Muscle of leg (tissue), 11 donors: ENCODE results near the gene DYRK3. TPM values are rescaled to one million over a fixed set of nuclear protein-coding genes. Genes with fewer than 3 reads are reported as not detected.
A peak's percentile ranks its signal among the peaks of the same experiment; 100 is the strongest.

Source experiments
- DNase-seq: peaks from one replicate; pipeline ENCODE4 v3.0.0; 2013
- H3K27ac ChIP-seq: one replicate; pipeline ENCODE4 v1.5.1; 2013; ENCODE audit warnings: mild to moderate bottlenecking, low read length, control low read depth
- H3K27me3 ChIP-seq: one replicate; pipeline ENCODE4 v1.6.1; 2013; ENCODE audit warnings: low read length; ENCODE audit not compliant: control insufficient read depth, insufficient read depth
- H3K36me3 ChIP-seq: one replicate; pipeline ENCODE4 v1.6.1; 2013; ENCODE audit warnings: low read length; ENCODE audit not compliant: control insufficient read depth, insufficient read depth
- H3K4me1 ChIP-seq: one replicate; pipeline ENCODE4 v1.6.1; 2013; ENCODE audit warnings: low read length; ENCODE audit not compliant: control insufficient read depth, insufficient read depth
- H3K4me3 ChIP-seq: one replicate; pipeline ENCODE4 v1.5.1; 2013; ENCODE audit warnings: low read length, control low read depth
- H3K9me3 ChIP-seq: replicated peaks from 2 replicates; pipeline ENCODE4 v1.6.1; 2013; ENCODE audit warnings: low read depth, low read length; ENCODE audit not compliant: control insufficient read depth
- WGBS: methylation state at CpG from one replicate; pipeline ENCODE4 v1.1.5; 2013; ENCODE audit warnings: missing lambda C conversion rate; ENCODE audit not compliant: insufficient coverage; 5-methylcytosine and 5-hydroxymethylcytosine counted together
- polyA plus RNA-seq, 8 donors: library from polyadenylated mRNA; unstranded; fragments of 120-200 nt; gene quantifications; one replicate each; pipeline versions ENCODE4 v1.2.1 to v1.2.3, GENCODE V29; 2013; ENCODE audit warnings: inconsistent platforms in 1 of 8, low replicate concordance in 1 of 8; ENCODE audit not compliant: insufficient read length in 8 of 8, insufficient read depth in 1 of 8
- total RNA-seq: library from RNA; stranded (reverse); fragments of 120-200 nt; gene quantifications from one replicate; pipeline ENCODE4 v1.2.4, GENCODE V29; 2013

DYRK3 gene
- total and polyA plus RNA-seq, 9 donors: 2.5 to 7.3 (median 5.0) TPM

DNA sequence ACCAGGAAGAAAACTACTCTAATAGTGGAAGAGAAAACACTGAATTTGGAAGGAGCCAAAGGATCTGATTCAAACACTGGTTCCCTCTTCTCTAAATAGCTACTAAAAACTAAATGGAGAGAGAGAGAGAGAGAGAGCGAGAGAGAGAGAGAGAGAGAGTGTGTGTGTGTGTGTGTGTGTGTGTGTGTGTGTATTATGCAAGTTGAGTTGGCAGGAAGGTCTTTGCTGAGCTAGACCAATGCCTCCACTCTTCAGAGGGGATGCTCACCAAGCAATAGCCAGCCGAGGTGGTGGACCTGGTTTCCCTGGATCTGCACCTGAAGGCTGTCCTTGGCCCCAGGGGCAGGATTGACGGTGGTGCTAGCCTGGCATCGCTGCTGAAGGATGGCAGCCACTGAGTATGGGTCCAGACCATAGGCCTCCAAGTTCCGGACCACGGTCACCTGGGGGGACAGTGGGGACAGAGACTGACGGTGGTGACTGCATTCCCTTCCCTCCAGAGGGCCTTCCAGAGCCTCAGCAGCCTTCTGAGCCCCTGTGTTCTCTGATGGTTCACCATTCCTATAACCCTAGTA is 41.9 kb upstream of the DYRK3 start:
- DNase-seq: no peak
- H3K4me3 ChIP-seq: no peak overlapping the region
- no peak overlapping the region for H3K27ac ChIP-seq
- 93% methylated on average over 6 of the region's 7 CpGs for WGBS
- no peaks in the 10 kb centered on the region for H3K9me3 ChIP-seq
- H3K36me3 ChIP-seq: peaks cover 70% of the 10 kb centered on the region
- H3K27me3 ChIP-seq: no peaks in the 10 kb centered on the region
- no peaks in the 10 kb centered on the region for H3K4me1 ChIP-seq

GRCh38 chr1:206595581-206596318 is 39.6 kb upstream of the DYRK3 start:
- Histone ChIP-seq H3K4me3 (no peak overlapping the region), H3K27me3 (no peaks in the 10 kb centered on the region), H3K27ac (no peak overlapping the region), H3K4me1 (no peaks in the 10 kb centered on the region), H3K36me3 (peaks cover 78% of the 10 kb centered on the region), H3K9me3 (no peaks in the 10 kb centered on the region)
- 97% methylated on average over 3 of the region's 7 CpGs for WGBS
- no peak for DNase-seq

DNA sequence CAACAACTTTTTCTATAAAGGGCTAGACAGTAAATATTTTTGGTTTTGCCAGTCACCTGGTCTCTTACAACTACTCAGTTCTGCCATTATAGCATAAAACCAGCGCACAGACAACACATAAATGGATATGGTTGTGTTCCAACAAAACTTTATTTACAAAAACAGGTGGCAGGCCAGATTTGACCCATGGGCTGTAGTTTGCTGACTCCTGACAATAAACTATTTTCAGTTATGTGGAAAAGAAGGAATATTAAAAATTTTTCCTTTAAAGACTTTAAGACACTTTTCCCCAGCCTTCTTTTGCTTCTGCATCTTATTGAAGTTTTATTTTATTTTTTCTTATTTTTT is 39.0 kb upstream of the DYRK3 start:
- Histone ChIP-seq H3K27ac (no peak overlapping the region), H3K27me3 (no peaks in the 10 kb centered on the region), H3K36me3 (peaks cover 78% of the 10 kb centered on the region), H3K4me1 (no peaks in the 10 kb centered on the region), H3K9me3 (no peaks in the 10 kb centered on the region), H3K4me3 (no peak overlapping the region)
- DNase-seq: no peak
- no CpG with 5 or more reads among the region's 1 CpG for WGBS

- no peak overlapping the region for H3K27ac ChIP-seq
- peaks cover 82% of the 10 kb centered on the region for H3K36me3 ChIP-seq
- no peaks in the 10 kb centered on the region for H3K4me1 ChIP-seq
- no peak for DNase-seq
- WGBS: 75% methylated on average over 2 of the region's 3 CpGs
- no peaks in the 10 kb centered on the region for H3K27me3 ChIP-seq
- no peaks in the 10 kb centered on the region for H3K9me3 ChIP-seq
- H3K4me3 ChIP-seq: no peak overlapping the region
Observed at GRCh38 chr1:206600527-206600926, 34.8 kb upstream of the DYRK3 start.

DNA sequence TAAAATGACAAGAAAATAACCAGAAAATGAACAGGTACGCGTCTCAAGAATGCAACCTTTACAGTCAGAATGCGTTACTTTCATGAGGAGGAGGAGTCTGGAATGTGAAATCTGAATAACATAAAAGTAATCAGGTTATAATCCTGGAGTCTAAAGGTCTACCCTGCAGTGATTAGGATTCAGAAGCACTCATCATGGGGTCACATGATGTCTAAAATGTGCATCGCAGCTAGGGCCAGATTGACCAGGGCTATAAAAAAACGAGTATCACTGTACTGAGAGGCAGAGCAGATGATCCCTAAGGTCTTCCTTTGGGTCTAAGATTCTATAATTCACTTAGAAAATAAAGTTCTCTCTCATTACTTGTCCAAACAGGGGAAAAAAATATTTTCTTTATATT is 30.5 kb upstream of the DYRK3 start:
- Histone ChIP-seq H3K27me3 (no peaks in the 10 kb centered on the region), H3K4me3 (no peak overlapping the region)

DNA sequence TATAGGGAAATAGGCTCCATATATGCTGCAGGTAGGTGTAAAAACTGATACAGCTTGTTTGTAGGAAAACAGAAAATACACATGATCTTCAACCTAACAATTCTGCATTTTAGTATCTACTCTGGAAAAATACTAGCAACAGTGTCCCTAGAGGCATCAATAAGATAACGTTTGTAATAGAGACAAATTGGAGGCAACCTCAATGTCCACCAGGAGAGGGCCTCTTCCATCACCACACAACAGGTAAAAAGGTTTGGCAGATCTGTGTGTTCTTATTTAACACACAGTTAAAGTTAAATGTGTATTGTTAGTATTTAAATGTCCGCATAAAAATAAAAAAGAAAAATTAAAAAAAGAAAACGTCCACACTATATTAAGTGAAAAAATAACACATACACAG is 28.5 kb upstream of the DYRK3 start:
- H3K27me3 ChIP-seq: no peaks in the 10 kb centered on the region

More for the DNA sequence above, 30.5 kb upstream of the DYRK3 start:
- Histone ChIP-seq H3K4me1 (no peaks in the 10 kb centered on the region), H3K36me3 (peaks cover 73% of the 10 kb centered on the region), H3K27ac (no peak overlapping the region), H3K9me3 (no peaks in the 10 kb centered on the region)
- WGBS: 90% methylated on average over 2 of the region's 5 CpGs
- no peak for DNase-seq

GRCh38 chr1:206608108-206608698 is 27.1 kb upstream of the DYRK3 start:
- peaks cover 46% of the 10 kb centered on the region for H3K36me3 ChIP-seq
- no peaks in the 10 kb centered on the region for H3K27me3 ChIP-seq
- DNase-seq: no peak
- H3K27ac ChIP-seq: no peak overlapping the region
- H3K4me1 ChIP-seq: peaks cover 10% of the 10 kb centered on the region
- H3K9me3 ChIP-seq: no peaks in the 10 kb centered on the region
- H3K4me3 ChIP-seq: no peak overlapping the region
- 49% methylated on average over 2 of the region's 7 CpGs for WGBS

More for the DNA sequence above, 28.5 kb upstream of the DYRK3 start:
- WGBS: no CpG with 5 or more reads among the region's 3 CpGs
- Histone ChIP-seq H3K4me3 (no peak overlapping the region), H3K36me3 (peaks cover 59% of the 10 kb centered on the region), H3K27ac (no peak overlapping the region), H3K9me3 (no peaks in the 10 kb centered on the region), H3K4me1 (peaks cover 8% of the 10 kb centered on the region)
- no peak for DNase-seq

- WGBS: 15% methylated on average over 1 of the region's 4 CpGs
- Histone ChIP-seq H3K4me1 (peaks cover 10% of the 10 kb centered on the region), H3K27ac (peak overlapping the region; percentile 55), H3K9me3 (no peaks in the 10 kb centered on the region), H3K4me3 (no peak overlapping the region), H3K27me3 (no peaks in the 10 kb centered on the region), H3K36me3 (peaks cover 37% of the 10 kb centered on the region)
- peak; percentile 23 for DNase-seq
Observed at GRCh38 chr1:206609229-206609991, 25.9 kb upstream of the DYRK3 start.

DNA sequence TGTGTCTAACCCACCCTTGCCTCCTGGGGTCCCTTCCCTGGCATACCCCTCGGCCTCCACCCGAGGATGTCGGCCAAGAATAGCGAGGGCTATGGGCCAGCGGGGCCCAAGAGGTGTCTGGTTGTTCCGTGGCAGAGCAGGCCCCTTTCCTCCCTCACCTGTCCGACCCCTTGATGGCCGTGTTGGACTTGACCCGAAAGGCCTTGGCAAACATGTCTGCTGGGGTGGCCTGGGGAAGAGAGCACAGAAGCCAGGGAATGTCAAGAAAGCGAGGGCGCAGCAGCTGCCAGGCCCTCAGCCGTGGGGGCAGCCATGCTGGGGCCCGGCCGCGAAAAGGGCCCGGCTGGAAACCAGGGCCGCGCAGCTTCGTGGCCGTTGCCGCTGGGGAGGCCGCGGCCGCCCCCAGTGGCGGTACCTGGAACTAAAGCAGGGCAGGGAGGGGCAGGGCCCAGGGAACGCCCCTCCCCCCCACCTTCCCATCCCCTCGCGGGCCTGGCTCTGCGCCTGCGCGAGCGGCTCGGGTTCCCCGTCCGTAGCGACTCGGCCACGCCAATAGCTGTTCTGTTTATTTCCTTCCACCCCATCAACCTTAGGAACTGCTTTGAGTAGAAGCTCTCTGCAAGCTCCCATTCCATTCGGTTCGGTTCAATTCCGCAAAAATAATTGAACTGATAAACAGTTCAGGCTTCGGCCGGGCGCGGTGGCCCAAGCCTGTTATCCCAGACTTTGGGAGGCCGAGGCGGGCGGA is 23.0 kb upstream of the DYRK3 start, which contains the start of gene EIF2D:
TSS of gene EIF2D (minus strand) at position 337 of the 748 bp plus-strand sequence. CDS start at position 214, 123 bp downstream.
- Histone ChIP-seq H3K27ac (peak within 1 kb of the TSS; percentile 96), H3K9me3 (no peaks in the 10 kb centered on the region)
- WGBS: 1% methylated on average over 36 of the region's 48 CpGs

More for the DNA sequence above, 23.0 kb upstream of the DYRK3 start, which contains the start of gene EIF2D:
- Histone ChIP-seq H3K4me1 (peaks cover 10% of the 10 kb centered on the region), H3K27me3 (no peaks in the 10 kb centered on the region), H3K36me3 (peaks cover 18% of the 10 kb centered on the region), H3K4me3 (peak within 1 kb of the TSS; percentile 94)
- DNase-seq: peak; percentile 98
